ENCODE data around the gene RTL5.

Gene RTL5

DNA sequence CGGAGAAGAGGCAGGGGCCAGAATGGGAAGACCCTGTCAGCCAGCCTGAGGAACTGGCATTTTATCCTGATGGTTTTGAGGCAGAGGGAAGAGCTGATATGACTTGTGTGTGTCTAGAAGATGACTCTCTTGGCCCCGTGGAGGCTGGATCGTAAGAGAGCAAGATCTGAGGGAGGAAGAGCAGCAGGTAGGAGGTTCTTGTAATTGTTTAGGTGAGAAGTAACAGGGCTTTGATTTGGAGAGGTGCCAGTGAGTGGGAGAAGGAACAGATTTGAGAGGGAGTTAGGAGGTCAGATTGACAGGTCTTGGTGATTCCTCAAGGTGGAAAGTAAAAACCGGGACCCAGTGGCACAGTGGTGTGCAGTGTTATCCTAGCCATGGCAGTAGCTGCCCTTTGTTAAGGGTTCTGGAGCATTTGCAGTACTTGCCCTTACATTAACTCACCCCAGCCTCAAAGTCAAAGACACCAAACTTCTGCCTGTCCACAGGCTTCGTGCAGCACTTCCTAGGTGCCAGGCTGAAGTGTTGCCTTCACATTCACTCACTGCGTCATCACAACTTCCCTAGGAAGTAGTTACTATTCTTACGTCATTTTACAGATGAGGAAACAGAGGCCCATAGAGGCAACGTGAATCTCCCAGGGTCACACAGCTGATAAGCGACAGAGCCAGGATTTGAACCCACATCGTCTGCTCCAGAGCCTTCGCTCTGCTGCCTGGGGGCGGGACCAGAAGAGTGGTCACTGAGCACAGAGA, 23.7 kb downstream of the RTL5 start:
- DNase-seq (ENCODE audit: low spot score), result no peak

GRCh38 chrX:72107320-72107719, 24.4 kb downstream of the RTL5 start:
- DNase-seq (ENCODE audit: low spot score), result no peak

GRCh38 chrX:72105436-72105835, 26.3 kb downstream of the RTL5 start:
- no peak for DNase-seq (ENCODE audit: low spot score)

DNA sequence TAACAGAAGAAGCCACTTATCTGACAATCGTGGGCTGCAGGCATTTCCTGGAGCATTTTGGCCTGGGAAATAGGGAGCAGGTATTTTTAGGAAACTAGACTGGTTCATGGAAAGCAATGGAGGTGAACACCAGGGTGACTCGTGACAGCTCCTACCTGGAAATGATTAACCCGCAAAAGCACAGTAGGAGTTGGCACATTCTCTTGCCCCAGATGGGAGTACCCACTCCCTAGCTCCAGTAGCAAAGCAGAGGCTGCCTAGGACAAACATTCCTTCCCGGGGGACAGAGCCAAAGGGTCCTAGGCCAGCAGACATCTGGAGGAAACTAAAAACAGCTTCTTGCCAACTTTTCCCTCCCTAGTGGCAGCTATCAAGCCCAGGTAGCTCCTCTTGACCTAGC, 29.0 kb downstream of the RTL5 start:
- no peak for DNase-seq (ENCODE audit: low spot score)

GRCh38 chrX:72102126-72102525, 29.6 kb downstream of the RTL5 start:
- no peak for DNase-seq (ENCODE audit: low spot score)

DNA sequence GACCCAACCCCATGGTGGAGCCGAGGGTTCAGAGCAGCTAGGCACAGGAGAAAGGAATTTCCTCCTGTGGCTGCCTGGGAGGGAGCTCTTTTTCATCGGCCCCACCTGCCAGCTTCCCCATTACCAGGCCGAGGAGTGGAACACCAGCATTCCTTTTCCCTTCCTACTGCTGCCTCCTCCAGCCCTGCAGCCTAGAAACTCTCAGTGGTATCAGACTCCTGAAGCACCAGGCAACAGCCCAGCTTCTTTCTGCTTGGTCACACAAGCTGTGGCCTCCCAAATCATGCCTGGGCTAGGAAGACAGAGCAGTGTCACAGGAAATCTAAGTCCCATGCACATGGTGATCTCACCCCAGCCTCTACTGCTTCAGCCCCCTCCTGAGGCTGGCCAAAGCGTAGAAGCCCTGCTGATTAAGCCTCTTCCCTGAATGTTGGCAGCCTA, 30.1 kb downstream of the RTL5 start:
- no peak for DNase-seq (ENCODE audit: low spot score)

DNA sequence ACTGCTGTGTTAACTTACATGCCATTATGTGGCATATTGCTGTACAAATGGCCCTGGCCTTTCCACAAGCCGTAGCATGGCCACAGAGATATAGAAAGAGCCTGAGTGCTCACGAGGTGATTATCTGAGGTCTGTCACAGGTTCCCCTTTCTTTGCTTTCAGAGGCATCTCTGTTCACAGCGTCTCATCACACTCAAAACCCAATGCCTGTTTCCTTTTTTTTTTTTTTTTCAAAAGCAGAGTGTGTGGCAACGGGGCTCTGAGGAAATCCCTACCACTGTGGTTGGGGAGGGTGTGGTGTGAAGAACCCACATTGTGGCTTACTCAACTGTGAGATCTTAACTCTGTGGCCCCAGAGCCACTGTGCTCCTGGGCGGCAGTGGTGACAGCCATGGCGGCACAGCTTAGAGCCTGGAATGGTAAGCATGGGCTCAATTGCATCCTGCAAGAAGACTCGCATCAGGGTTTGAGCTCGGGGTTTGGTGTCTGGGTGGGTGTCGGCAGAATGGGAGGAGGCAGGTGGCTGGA, 30.8 kb downstream of the RTL5 start:
- no peak for DNase-seq (ENCODE audit: low spot score)

- no peak for DNase-seq (ENCODE audit: low spot score)
These were observed 31.5 kb downstream of the RTL5 start for GRCh38 chrX:72100051-72100755.

DNA sequence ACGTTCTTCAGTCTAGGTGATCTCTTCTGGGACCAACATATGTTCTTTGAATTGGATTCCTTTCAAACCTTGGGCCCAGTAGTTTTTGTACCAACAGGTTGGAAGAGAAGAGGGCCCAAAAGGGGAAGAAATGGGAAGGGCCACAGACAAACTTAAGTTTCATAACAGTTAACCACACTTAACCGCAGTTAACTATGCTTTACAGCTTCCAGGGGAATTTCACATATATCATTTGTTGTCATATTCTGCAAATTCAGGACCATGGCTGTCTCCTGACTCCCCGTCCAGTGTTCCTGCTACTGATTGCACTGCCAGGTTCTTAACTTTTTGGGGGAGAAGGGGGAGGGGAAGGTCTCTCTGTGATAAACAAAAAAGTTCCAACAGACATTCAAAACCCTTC, 34.6 kb downstream of the RTL5 start:
- no peak for DNase-seq (ENCODE audit: low spot score)

DNA sequence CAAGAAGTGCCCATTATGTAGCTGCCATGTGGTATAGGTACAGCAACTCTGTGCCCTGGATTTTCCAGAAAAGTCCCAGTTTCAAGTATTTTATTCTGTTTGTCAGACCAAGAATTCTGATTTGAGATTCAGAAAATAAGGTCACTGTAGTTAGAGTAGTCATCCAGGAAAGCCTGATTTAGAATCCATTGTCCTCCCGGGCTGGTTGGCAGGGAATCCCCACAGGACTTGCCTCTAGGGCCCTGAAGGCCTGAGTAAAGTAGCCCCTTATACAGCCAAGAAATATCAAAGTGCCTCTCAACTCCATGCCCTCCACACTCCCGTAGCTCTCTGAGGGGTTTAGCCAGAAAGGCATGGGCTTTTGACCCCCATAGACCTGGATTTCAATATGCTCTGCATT, 36.3 kb downstream of the RTL5 start:
- no peak for DNase-seq (ENCODE audit: low spot score)

- DNase-seq (ENCODE audit: low spot score), result no peak
These were observed 36.8 kb downstream of the RTL5 start for GRCh38 chrX:72094894-72095293.

- no peak for DNase-seq (ENCODE audit: low spot score)
These were observed 42.5 kb downstream of the RTL5 start for GRCh38 chrX:72089254-72089653.

DNA sequence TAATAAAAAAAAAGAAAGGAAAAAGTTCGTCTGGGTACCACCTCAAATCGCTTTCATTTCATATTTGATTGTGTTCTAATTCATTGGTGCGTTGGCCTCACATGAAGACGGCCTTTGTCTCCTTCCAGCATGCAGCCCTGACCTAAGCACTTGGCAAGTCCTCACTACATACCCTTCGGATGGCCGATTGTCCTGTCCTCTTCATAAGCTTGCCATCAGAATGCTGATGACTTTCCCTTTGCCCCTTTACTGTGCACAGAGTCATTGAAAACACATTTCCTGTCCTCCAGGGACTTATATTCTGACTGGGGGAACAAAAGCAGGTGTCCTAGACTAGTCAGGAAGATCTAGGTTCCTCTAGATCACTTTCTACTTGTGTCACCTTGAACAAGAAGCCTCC, 43.0 kb downstream of the RTL5 start:
- no peak for DNase-seq (ENCODE audit: low spot score)

GRCh38 chrX:72086995-72087394, 44.7 kb downstream of the RTL5 start:
- DNase-seq (ENCODE audit: low spot score), result no peak

DNA sequence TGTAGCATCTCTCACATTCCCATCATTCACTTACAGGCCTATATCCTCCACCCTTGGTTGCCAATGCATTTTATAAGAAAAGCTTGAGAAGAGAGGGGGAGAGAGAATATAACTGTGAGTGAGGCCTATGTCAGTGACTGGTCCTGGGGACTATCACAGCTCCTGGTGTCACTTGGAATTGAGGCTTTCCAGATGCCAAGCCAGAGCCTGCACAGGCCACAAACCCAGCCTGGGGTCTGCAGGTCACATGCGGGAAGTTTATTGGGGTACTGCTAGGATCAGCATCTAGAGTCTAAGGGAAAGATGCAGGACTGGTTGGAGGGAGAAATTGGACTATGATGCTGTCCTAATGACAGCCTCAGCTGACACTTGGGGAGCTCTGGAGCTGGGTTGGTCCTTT, 47.6 kb downstream of the RTL5 start:
- no peak for DNase-seq (ENCODE audit: low spot score)

GRCh38 chrX:72083291-72083690, 48.4 kb downstream of the RTL5 start:
- no peak for DNase-seq (ENCODE audit: low spot score)

- no peak for DNase-seq (ENCODE audit: low spot score)
These were observed 50.0 kb downstream of the RTL5 start for GRCh38 chrX:72081605-72082320.

GRCh38 chrX:72080800-72081199, 50.9 kb downstream of the RTL5 start:
- no peak for DNase-seq (ENCODE audit: low spot score)

GRCh38 chrX:72080150-72080549, 51.6 kb downstream of the RTL5 start:
- DNase-seq (ENCODE audit: low spot score), result no peak

DNA sequence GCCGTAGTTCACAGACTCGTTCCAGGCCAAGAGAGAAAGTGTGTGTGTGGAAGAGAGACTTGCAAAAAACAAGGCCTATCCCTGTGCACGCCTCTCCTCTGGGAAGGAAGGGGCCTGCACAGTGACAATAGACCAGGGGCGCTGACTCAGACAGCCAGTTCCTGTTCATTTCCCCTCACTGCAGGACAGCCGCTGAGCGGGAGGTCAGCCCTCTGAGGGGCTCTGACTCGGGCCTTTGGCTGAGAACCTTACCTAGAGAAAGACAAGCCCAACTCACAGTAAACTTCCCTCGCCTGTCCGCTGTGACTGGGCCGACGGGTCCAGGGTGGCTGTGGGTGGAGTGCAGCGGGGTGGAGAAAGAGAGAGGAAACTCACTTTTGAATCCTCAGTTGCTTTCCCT, 52.1 kb downstream of the RTL5 start:
- no peak for DNase-seq (ENCODE audit: low spot score)

DNA sequence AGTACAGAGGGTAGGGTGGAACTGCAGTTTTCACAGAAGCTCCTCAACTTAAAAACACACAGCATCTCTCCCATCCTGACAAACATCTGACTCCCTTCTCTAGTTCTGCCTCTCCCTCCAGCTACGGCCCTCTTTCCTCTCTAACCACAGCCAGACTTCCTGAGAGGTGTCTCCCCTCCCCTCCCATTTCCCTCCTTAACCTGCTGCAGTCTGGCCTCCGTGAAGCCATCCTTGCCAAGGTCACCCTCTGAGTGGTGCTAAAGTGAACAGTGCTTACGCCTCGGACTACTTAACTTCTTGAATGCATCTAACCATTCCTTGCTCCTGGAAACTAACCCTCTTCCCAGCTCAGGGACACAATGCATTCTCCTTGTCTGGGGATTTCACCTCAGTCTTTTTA, 53.3 kb downstream of the RTL5 start:
- no peak for DNase-seq (ENCODE audit: low spot score)

Measured in hematopoietic multipotent progenitor cell treated with erythropoietin and hydrocortisone succinate and interleukin-3 and kit ligand, for 17 days (in vitro differentiated cells).